Endothelial cell of umbilical vein (primary cell): Measurements from ENCODE around the gene OCA2. TPM values are rescaled to one million over a fixed set of nuclear protein-coding genes. Genes with fewer than 3 reads are reported as not detected.

Experiments used
- BruUV-seq: library from RNA; stranded (reverse); fragments of 400-500 nt; replicated peaks from 2 replicates; lab custom pipeline; 2021; lab: Mats Ljungman, UMichigan
- CTCF ChIA-PET: fragments of 300-600, 350-600 bp; sonication (Branson Sonifier 250); formaldehyde crosslinking; loops from one replicate; lab custom pipeline; 2021; ENCODE audit warnings: antibody characterized with exemption, inconsistent platforms; lab: Charles Lee
- POLR2A ChIA-PET: fragments of 300-600, 350-600 bp; sonication (Branson Sonifier 250); formaldehyde crosslinking; loops from one replicate; lab custom pipeline; 2021; ENCODE audit warnings: antibody characterized with exemption, inconsistent platforms; lab: Charles Lee
- DNase-seq: peaks from one replicate; pipeline ENCODE4 v3.0.0-alpha.2; 2011; ENCODE audit warnings: low read depth, low spot score
- FAIRE-seq: peaks from 2 replicates; lab custom pipeline; 2011; peaks lifted over from hg19 to GRCh38; lab: Jason Lieb, UNC
- H2AFZ ChIP-seq: 2 replicates; pipeline ENCODE4 v1.6.0; 2012; ENCODE audit warnings: low read depth, low read length, control low read depth, inconsistent platforms
- H3K27ac ChIP-seq: 2 replicates; pipeline ENCODE4 v1.5.1; 2011; ENCODE audit warnings: low read depth, mild to moderate bottlenecking, control low read depth, low read length, moderate library complexity; ENCODE audit not compliant: insufficient read depth
- H3K27me3 ChIP-seq, 2 experiments: 2 replicates each; pipeline versions ENCODE4 v1.6.0 to v1.6.1; 2011; ENCODE audit warnings: low read length in 2 of 2, mixed read lengths in 1 of 2; ENCODE audit not compliant: control insufficient read depth in 2 of 2, insufficient read depth in 2 of 2
- H3K36me3 ChIP-seq, 2 experiments: 2 replicates in 1 of 2; 3 replicates in 1 of 2; pipeline ENCODE4 v1.5.1; 2011; ENCODE audit warnings: low read length in 2 of 2, mild to moderate bottlenecking in 1 of 2, moderate library complexity in 1 of 2; ENCODE audit not compliant: control insufficient read depth in 2 of 2, insufficient read depth in 2 of 2; ENCODE audit errors: extremely low read depth in 1 of 2
- H3K4me1 ChIP-seq: 3 replicates; pipeline ENCODE4 v1.5.1; 2011; ENCODE audit warnings: mild to moderate bottlenecking, low read length; ENCODE audit not compliant: control insufficient read depth, insufficient read depth; ENCODE audit errors: extremely low read depth
- H3K4me2 ChIP-seq: 2 replicates; pipeline ENCODE4 v1.6.1; 2011; ENCODE audit warnings: low read length, control low read depth, mixed read lengths; ENCODE audit not compliant: insufficient read depth
- H3K4me3 ChIP-seq, 3 experiments: fragments of 200-600 bp in 1 of 3; sonication (generic), shearing (Covaris generic) in 1 of 3; replicated peaks in 1 of 3; 2 replicates each; pipeline ENCODE4 v1.5.1; 2011 to 2016; ENCODE audit warnings: control low read depth in 3 of 3, low read length in 3 of 3, mild to moderate bottlenecking in 2 of 3, inconsistent platforms in 1 of 3, low read depth in 1 of 3, moderate library complexity in 1 of 3; ENCODE audit not compliant: insufficient read depth in 1 of 3
- H3K79me2 ChIP-seq: 2 replicates; pipeline ENCODE4 v1.6.0; 2012; ENCODE audit warnings: low read length, inconsistent platforms; ENCODE audit not compliant: control insufficient read depth, insufficient read depth
- H3K9ac ChIP-seq: replicated peaks from 2 replicates; pipeline ENCODE3; 2011; ENCODE audit warnings: low read length, control low read depth; ENCODE audit not compliant: insufficient read depth; ENCODE audit errors: extremely low read depth
- H3K9me1 ChIP-seq: replicated peaks from 3 replicates; pipeline ENCODE4 v1.6.0; 2011; ENCODE audit warnings: mild to moderate bottlenecking, low read length; ENCODE audit not compliant: control insufficient read depth, insufficient read depth; ENCODE audit errors: extremely low read depth
- H3K9me3 ChIP-seq: replicated peaks from 2 replicates; pipeline ENCODE4 v1.5.1; 2012; ENCODE audit warnings: low read length, inconsistent platforms; ENCODE audit not compliant: control insufficient read depth, insufficient read depth
- H4K20me1 ChIP-seq: replicated peaks from 2 replicates; pipeline ENCODE3; 2011; ENCODE audit warnings: mild to moderate bottlenecking, low read length; ENCODE audit not compliant: control insufficient read depth, insufficient read depth; ENCODE audit errors: extremely low read depth
- EZH2 ChIP-seq: IDR thresholded peaks from 2 replicates; pipeline ENCODE4 v1.6.1; 2012; ENCODE audit warnings: borderline replicate concordance, low read depth, mild to moderate bottlenecking, moderate library complexity, low read length, inconsistent platforms; ENCODE audit not compliant: severe bottlenecking
- FOS ChIP-seq: IDR thresholded peaks from 2 replicates; pipeline ENCODE4 v1.6.1; 2011; ENCODE audit warnings: mild to moderate bottlenecking, low read length, moderate library complexity, borderline replicate concordance; ENCODE audit not compliant: insufficient read depth
- GATA2 ChIP-seq: IDR thresholded peaks from 2 replicates; pipeline ENCODE4 v1.7.0; 2011; ENCODE audit warnings: low read depth, mild to moderate bottlenecking, moderate library complexity, mixed read lengths, low read length; ENCODE audit not compliant: insufficient read length, insufficient read depth
- JUN ChIP-seq: IDR thresholded peaks from 2 replicates; pipeline ENCODE4 v1.6.1; 2011; ENCODE audit warnings: borderline replicate concordance, low read depth; ENCODE audit not compliant: insufficient read length, insufficient read depth
- MAX ChIP-seq: IDR thresholded peaks from 2 replicates; pipeline ENCODE4 v1.6.1; 2011; ENCODE audit not compliant: insufficient read depth, insufficient read length
- MYC ChIP-seq: IDR thresholded peaks from one replicate; pipeline ENCODE4 v1.6.1; 2011; ENCODE audit warnings: mild to moderate bottlenecking, low read depth, low read length
- POLR2A ChIP-seq: IDR thresholded peaks from 2 replicates; pipeline ENCODE4 v1.6.1; 2012; ENCODE audit warnings: low read depth, mild to moderate bottlenecking, control low read depth, low read length
- POLR2AphosphoS5 ChIP-seq: IDR thresholded peaks from 2 replicates; pipeline ENCODE4 v1.6.1; 2012; ENCODE audit warnings: low read depth, mild to moderate bottlenecking, control low read depth, low read length, moderate library complexity; ENCODE audit not compliant: insufficient read depth
- dilution Hi-C: fragments of 300-500 bp; cut with MboI; formaldehyde crosslinking; loops from one replicate; pipeline ENCODE4 v1.15.0; 2019; ENCODE audit warnings: low sequenced_read_pairs; ENCODE audit not compliant: extremely low pct_ligation_motif_present
- intact Hi-C: fragments of 100-400 bp; cut with micrococcal nuclease; formaldehyde crosslinking; loops from one replicate; pipeline ENCODE4 v1.10.0; 2022
- polyA plus RNA-seq, 4 experiments: library from polyadenylated mRNA; depleted of rRNA in 3 of 4; stranded (reverse) in 3 of 4; unstranded in 1 of 4; fragments of >200 nt; gene quantifications; 2 replicates each; pipeline versions ENCODE4 v1.2.1 to v1.2.3, GENCODE V29; 2011 to 2012; ENCODE audit warnings: missing spikeins in 1 of 4
- total RNA-seq: library from RNA; stranded (reverse); gene quantifications from 2 replicates; pipeline ENCODE4 v1.2.3, GENCODE V29; 2021
- TF ChIP-seq, protein P1 (sequence below), 2 donors: IDR thresholded peaks; 1 replicate in 1 of 2; 2 replicates in 1 of 2; pipeline ENCODE4 v1.5.1; 2011; ENCODE audit warnings: low read length in 2 of 2, mild to moderate bottlenecking in 2 of 2, moderate library complexity in 2 of 2, control low read depth in 1 of 2, inconsistent platforms in 1 of 2, low read depth in 1 of 2; ENCODE audit not compliant: insufficient read depth in 1 of 2; ENCODE audit errors: extremely low read depth in 1 of 2

OCA2 gene
- total and polyA plus RNA-seq, 2 donors (not counting 3 experiments of a cell fraction or from before 2014, with no cell fraction given) = not detected

GRCh38 chr15:27863000-27863399 is 236.1 kb downstream of the OCA2 start:
- no peak overlapping the region for H2AFZ ChIP-seq
- ChIA-PET CTCF (no interaction called here), POLR2A (no interaction called here)
- H3K79me2 ChIP-seq = no peaks in the 10 kb centered on the region
- intact Hi-C loops = no loop called here
- H3K27me3 ChIP-seq = no peaks in the 10 kb centered on the region
- DNase-seq = no peak
- no peaks in the 10 kb centered on the region for H3K4me1 ChIP-seq
- no peak overlapping the region for H3K4me2 ChIP-seq
- no peaks in the 10 kb centered on the region for H3K36me3 ChIP-seq
- FAIRE-seq = no peak
- no TSS peak for BruUV-seq
- H3K27ac ChIP-seq = no peak overlapping the region
- H3K9ac ChIP-seq = no peak overlapping the region
- H3K9me1 ChIP-seq = no peaks in the 10 kb centered on the region
- dilution Hi-C loops = no loop called here
- H3K9me3 ChIP-seq = peaks cover 8% of the 10 kb centered on the region
- H4K20me1 ChIP-seq = no peaks in the 10 kb centered on the region
- TF ChIP-seq POLR2AphosphoS5 (no peak), GATA2 (no peak), EZH2 (no peak), JUN (no peak), MYC (no peak), MAX (no peak), POLR2A (no peak), FOS (no peak)
- TF ChIP-seq, protein P1, sequence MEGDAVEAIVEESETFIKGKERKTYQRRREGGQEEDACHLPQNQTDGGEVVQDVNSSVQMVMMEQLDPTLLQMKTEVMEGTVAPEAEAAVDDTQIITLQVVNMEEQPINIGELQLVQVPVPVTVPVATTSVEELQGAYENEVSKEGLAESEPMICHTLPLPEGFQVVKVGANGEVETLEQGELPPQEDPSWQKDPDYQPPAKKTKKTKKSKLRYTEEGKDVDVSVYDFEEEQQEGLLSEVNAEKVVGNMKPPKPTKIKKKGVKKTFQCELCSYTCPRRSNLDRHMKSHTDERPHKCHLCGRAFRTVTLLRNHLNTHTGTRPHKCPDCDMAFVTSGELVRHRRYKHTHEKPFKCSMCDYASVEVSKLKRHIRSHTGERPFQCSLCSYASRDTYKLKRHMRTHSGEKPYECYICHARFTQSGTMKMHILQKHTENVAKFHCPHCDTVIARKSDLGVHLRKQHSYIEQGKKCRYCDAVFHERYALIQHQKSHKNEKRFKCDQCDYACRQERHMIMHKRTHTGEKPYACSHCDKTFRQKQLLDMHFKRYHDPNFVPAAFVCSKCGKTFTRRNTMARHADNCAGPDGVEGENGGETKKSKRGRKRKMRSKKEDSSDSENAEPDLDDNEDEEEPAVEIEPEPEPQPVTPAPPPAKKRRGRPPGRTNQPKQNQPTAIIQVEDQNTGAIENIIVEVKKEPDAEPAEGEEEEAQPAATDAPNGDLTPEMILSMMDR (IDR thresholded peaks at IDR 0.05; ENCODE audit: extremely low read depth in 1 of 2, insufficient read depth in 1 of 2, low read depth in 1 of 2, low read length in 2 of 2) = no peak
- no peak overlapping the region for H3K4me3 ChIP-seq
